Esophagus muscularis mucosa (tissue), 4 donors: ENCODE measurements around the gene TUBGCP2.

Experiments used
- CTCF ChIP-seq, 3 experiments: fragments of 200-600 bp in 2 of 3; fragments of 450-650 bp in 1 of 3; sonication (generic) in 2 of 3; IDR thresholded peaks; one replicate each; pipeline ENCODE4 v1.5.1; 2017 to 2019; ENCODE audit warnings: antibody characterized with exemption in 3 of 3, mild to moderate bottlenecking in 2 of 3, moderate library complexity in 1 of 3
- EP300 ChIP-seq: sonication (generic); formaldehyde crosslinking; IDR thresholded peaks from one replicate; pipeline ENCODE4 v1.6.1; 2017; ENCODE audit warnings: antibody characterized with exemption
- POLR2A ChIP-seq: fragments of 450-650 bp; IDR thresholded peaks from one replicate; pipeline ENCODE4 v1.6.1; 2017; ENCODE audit warnings: antibody characterized with exemption, moderate library complexity, mild to moderate bottlenecking, low read depth
- POLR2AphosphoS5 ChIP-seq, 2 donors: sonication (generic); formaldehyde crosslinking; IDR thresholded peaks; one replicate each; pipeline ENCODE4 v1.6.1; 2017; ENCODE audit warnings: antibody characterized with exemption in 2 of 2

- TF ChIP-seq CTCF (IDR thresholded peaks at IDR 0.05) (no peak), POLR2A (no peak), EP300 (no peak), POLR2AphosphoS5 (IDR thresholded peaks at IDR 0.05) (no peak)
These were observed 39.3 kb downstream of the TUBGCP2 start for GRCh38 chr10:133269367-133269766.
